ENCODE data around the gene ACSS2. TPM values are rescaled to one million over a fixed set of nuclear protein-coding genes. Genes with fewer than 3 reads are reported as not detected.

ACSS2 gene
- total and polyA plus RNA-seq, 2 donors from 2014 or later: 53.1 to 98.9 TPM

DNA sequence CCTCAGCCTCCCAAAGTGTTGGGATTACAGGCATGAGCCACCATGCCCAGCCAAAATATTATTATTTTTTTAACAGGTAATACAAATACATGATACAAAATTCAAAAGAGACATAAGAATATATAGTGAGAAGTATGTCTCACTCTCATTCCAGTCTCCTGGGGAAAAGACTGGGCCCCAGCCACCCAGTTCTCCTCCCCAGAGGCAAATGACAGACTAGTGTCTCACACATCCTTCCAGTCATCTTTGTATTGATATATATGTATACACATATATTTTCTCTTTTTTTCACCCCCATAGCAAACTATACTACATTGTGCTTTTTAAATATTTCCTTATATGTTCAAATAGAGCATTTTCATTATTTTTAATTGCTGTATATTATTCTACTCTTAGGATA, 70.9 kb downstream of the ACSS2 start:
- Histone ChIP-seq H3K4me3 (ENCODE audit: low read length in 3 of 3) (no peak overlapping the region), H3K27ac (ENCODE audit: low read depth in 2 of 2, low read length in 2 of 2) (no peak overlapping the region), H3K27me3 (ENCODE audit: control insufficient read depth, insufficient read depth, low read length) (no peaks in the 10 kb centered on the region), H3K9ac (ENCODE audit: low read length in 3 of 3) (no peak overlapping the region), H3K4me1 (ENCODE audit: control insufficient read depth in 2 of 3, insufficient read depth in 2 of 3, low read depth in 1 of 3, low read length in 3 of 3) (peaks cover 0 to 25% (median 5%) of the 10 kb centered on the region in 3 donors), H3K9me3 (ENCODE audit: control insufficient read depth in 2 of 3, insufficient read depth in 1 of 3, low read length in 3 of 3) (no peaks in the 10 kb centered on the region), H3K36me3 (ENCODE audit: control insufficient read depth in 2 of 3, insufficient read depth in 3 of 3, low read length in 3 of 3) (peaks cover 0 to 7% (median 3%) of the 10 kb centered on the region in 3 donors)
- TF ChIP-seq, protein P1, sequence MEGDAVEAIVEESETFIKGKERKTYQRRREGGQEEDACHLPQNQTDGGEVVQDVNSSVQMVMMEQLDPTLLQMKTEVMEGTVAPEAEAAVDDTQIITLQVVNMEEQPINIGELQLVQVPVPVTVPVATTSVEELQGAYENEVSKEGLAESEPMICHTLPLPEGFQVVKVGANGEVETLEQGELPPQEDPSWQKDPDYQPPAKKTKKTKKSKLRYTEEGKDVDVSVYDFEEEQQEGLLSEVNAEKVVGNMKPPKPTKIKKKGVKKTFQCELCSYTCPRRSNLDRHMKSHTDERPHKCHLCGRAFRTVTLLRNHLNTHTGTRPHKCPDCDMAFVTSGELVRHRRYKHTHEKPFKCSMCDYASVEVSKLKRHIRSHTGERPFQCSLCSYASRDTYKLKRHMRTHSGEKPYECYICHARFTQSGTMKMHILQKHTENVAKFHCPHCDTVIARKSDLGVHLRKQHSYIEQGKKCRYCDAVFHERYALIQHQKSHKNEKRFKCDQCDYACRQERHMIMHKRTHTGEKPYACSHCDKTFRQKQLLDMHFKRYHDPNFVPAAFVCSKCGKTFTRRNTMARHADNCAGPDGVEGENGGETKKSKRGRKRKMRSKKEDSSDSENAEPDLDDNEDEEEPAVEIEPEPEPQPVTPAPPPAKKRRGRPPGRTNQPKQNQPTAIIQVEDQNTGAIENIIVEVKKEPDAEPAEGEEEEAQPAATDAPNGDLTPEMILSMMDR (IDR thresholded peaks at IDR 0.05; ENCODE audit: borderline replicate concordance, extremely low read depth, insufficient read depth): no peak
- intact Hi-C loops (cut with DNase I): no loop called here
- no peak for DNase-seq
- FAIRE-seq: no peak

DNA sequence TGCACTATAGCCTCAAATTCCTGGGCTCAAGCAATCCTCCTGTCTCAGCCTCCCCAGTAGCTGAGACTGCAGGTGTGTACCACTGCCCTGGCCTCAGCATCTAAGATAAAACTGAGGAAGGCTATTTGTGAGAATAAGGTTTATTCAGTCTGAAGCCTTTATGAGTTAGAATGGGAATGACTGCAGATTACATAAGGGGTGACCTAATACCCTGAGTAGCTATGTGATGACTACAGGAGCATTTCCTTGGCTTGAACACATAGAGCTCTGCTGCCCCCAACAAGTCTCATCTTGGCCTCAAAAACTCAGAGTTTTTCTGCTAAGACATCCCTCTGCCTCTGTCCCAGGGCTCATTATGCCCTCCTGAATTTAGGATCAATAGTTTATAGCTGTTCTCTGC, 71.6 kb downstream of the ACSS2 start:
- Histone ChIP-seq H3K4me3 (ENCODE audit: low read length in 3 of 3) (no peak overlapping the region), H3K4me1 (ENCODE audit: control insufficient read depth in 2 of 3, insufficient read depth in 2 of 3, low read depth in 1 of 3, low read length in 3 of 3) (peaks cover 0 to 25% (median 5%) of the 10 kb centered on the region in 3 donors), H3K36me3 (ENCODE audit: control insufficient read depth in 2 of 3, insufficient read depth in 3 of 3, low read length in 3 of 3) (peaks cover 0 to 2% (median 0%) of the 10 kb centered on the region in 3 donors), H3K9me3 (ENCODE audit: control insufficient read depth in 2 of 3, insufficient read depth in 1 of 3, low read length in 3 of 3) (no peaks in the 10 kb centered on the region), H3K9ac (ENCODE audit: low read length in 3 of 3) (no peak overlapping the region), H3K27ac (ENCODE audit: low read depth in 2 of 2, low read length in 2 of 2) (peak overlapping the region in 1 of 2 donors; percentile 59), H3K27me3 (ENCODE audit: control insufficient read depth, insufficient read depth, low read length) (no peaks in the 10 kb centered on the region)
- TF ChIP-seq, protein P1 (IDR thresholded peaks at IDR 0.05; ENCODE audit: borderline replicate concordance, extremely low read depth, insufficient read depth): no peak
- no peak for DNase-seq
- intact Hi-C loops (cut with DNase I): no loop called here
- FAIRE-seq: no peak

DNA sequence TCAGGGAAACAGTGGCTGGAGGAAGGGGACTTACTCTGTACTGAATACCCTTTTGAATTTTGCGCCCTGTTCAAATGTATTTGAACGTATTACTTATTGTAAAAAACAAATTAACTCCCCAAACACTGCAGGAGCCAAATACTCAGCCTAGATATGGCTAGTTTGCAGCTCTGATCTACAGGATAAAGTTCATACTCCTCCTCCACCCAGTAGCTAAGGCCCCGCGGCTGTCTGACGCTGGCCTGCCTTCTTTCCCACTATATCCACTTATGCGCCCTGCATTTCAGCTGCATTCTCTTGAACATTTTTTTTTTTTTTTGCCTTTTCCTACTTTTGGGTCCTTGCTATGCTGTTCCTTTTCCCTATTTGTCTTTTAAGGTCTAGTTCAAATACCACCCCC, 72.7 kb downstream of the ACSS2 start:
- Histone ChIP-seq H3K4me3 (ENCODE audit: low read length in 3 of 3) (no peak overlapping the region), H3K9me3 (ENCODE audit: control insufficient read depth in 2 of 3, insufficient read depth in 1 of 3, low read length in 3 of 3) (no peaks in the 10 kb centered on the region), H3K4me1 (ENCODE audit: control insufficient read depth in 2 of 3, insufficient read depth in 2 of 3, low read depth in 1 of 3, low read length in 3 of 3) (peaks cover 0 to 25% (median 5%) of the 10 kb centered on the region in 3 donors), H3K27me3 (ENCODE audit: control insufficient read depth, insufficient read depth, low read length) (no peaks in the 10 kb centered on the region), H3K36me3 (ENCODE audit: control insufficient read depth in 2 of 3, insufficient read depth in 3 of 3, low read length in 3 of 3) (peaks cover 0 to 2% (median 0%) of the 10 kb centered on the region in 3 donors), H3K27ac (ENCODE audit: low read depth in 2 of 2, low read length in 2 of 2) (peak overlapping the region; percentile 13 to 36), H3K9ac (ENCODE audit: low read length in 3 of 3) (no peak overlapping the region)
- intact Hi-C loops (cut with DNase I): no loop called here
- FAIRE-seq (no peak), DNase-seq (no peak)
- TF ChIP-seq, protein P1 (IDR thresholded peaks at IDR 0.05; ENCODE audit: borderline replicate concordance, extremely low read depth, insufficient read depth): no peak

DNA sequence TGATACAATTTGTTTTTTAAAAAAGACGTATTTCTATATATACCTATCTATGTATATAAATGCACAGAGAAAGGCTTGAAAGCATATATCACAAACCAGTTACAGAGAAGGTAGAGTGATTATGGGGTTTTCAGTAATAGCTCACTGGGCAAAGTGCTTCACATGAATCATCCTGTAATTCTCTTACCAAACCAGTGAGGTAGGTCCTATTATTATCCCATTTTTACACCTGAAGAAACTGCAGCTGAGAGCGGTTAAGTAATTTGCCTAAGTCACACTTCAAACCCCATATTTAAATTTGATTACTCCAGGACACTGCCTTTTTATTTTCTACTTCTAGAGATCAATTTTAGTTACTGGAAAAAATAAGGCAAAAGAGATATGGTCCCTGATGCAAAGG, 74.8 kb downstream of the ACSS2 start:
- no peak overlapping the region for H3K4me3 ChIP-seq (ENCODE audit: low read length in 3 of 3)
- peaks cover 0 to 20% (median 12%) of the 10 kb centered on the region in 3 donors for H3K4me1 ChIP-seq (ENCODE audit: control insufficient read depth in 2 of 3, insufficient read depth in 2 of 3, low read depth in 1 of 3, low read length in 3 of 3)
- H3K9me3 ChIP-seq (ENCODE audit: control insufficient read depth in 2 of 3, insufficient read depth in 1 of 3, low read length in 3 of 3): no peaks in the 10 kb centered on the region
- DNase-seq (no peak), FAIRE-seq (no peak)
- H3K27me3 ChIP-seq (ENCODE audit: control insufficient read depth, insufficient read depth, low read length): no peaks in the 10 kb centered on the region
- no peaks in the 10 kb centered on the region for H3K36me3 ChIP-seq (ENCODE audit: control insufficient read depth in 2 of 3, insufficient read depth in 3 of 3, low read length in 3 of 3)
- TF ChIP-seq, protein P1 (IDR thresholded peaks at IDR 0.05; ENCODE audit: borderline replicate concordance, extremely low read depth, insufficient read depth): no peak
- no peak overlapping the region for H3K27ac ChIP-seq (ENCODE audit: low read depth in 2 of 2, low read length in 2 of 2)
- H3K9ac ChIP-seq (ENCODE audit: low read length in 3 of 3): no peak overlapping the region
- intact Hi-C loops (cut with DNase I): no loop called here
